DOHH2 (cell line): ENCODE results near the gene GRAPL.
"Not testable (repeated sequence)": the region's sequence is repeated elsewhere in the genome, so short reads cannot be mapped to it uniquely, and the experiment has no call there.

Source experiments
- CTCF ChIP-seq: fragments of 200-600 bp; sonication (generic); IDR thresholded peaks from one replicate; pipeline ENCODE4 v1.5.1; 2014; ENCODE audit warnings: antibody characterized with exemption, mild to moderate bottlenecking, low read depth, low read length; ENCODE audit not compliant: poor library complexity, severe bottlenecking
- EZH2phosphoT487 ChIP-seq: fragments of 200-600 bp; sonication (generic); IDR thresholded peaks from 2 replicates; pipeline ENCODE4 v1.6.1; 2017; ENCODE audit warnings: borderline replicate concordance, mild to moderate bottlenecking, antibody characterized with exemption, low read length, moderate library complexity, mixed read lengths

- not testable (repeated sequence) for TF ChIP-seq CTCF, EZH2phosphoT487
Observed at GRCh38 chr17:19131108-19131507, 3.7 kb downstream of the GRAPL start.
